Lower leg skin (tissue), 3 donors: ENCODE data around the gene CELF1.

ENCODE experiments used
- POLR2A ChIP-seq, 2 donors: fragments of 450-650 bp; IDR thresholded peaks; one replicate each; pipeline ENCODE4 v1.6.1; 2016 to 2017; ENCODE audit warnings: antibody characterized with exemption in 2 of 2, mild to moderate bottlenecking in 1 of 2, moderate library complexity in 1 of 2
- TF ChIP-seq, protein P1 (sequence below), 3 donors: fragments of 450-650 bp; IDR thresholded peaks; one replicate each; pipeline ENCODE4 v1.5.1; 2016; ENCODE audit warnings: antibody characterized with exemption in 3 of 3, mild to moderate bottlenecking in 3 of 3, moderate library complexity in 2 of 3

DNA sequence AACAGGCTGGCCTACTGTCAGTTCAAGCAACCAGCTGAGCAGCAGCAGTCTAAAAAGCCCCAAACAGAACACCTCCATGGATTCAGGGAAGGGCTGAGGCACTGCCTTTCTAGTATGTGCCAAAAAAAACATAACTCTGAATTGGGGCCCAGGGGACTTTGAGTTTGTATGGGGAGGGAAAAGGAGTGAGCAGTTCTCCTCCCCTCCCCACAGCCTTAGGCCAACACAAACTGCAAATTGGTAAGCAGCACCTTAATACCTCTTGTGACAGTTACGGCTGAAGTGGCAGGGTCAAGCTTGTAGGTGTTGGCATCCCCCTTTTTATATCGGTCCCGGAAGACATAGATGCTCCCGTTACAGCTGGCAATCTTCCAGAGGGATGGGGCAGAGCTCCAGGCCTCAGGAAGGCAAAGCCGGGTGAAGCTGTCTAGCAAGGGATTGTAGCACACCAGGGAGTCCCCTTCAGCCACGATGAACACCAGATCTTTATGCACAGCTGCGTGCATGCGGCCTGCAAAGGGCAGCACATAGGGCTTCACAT, 19.9 kb upstream of the CELF1 start:
- TF ChIP-seq POLR2A (IDR thresholded peaks at IDR 0.05), result no peak
- TF ChIP-seq, protein P1, sequence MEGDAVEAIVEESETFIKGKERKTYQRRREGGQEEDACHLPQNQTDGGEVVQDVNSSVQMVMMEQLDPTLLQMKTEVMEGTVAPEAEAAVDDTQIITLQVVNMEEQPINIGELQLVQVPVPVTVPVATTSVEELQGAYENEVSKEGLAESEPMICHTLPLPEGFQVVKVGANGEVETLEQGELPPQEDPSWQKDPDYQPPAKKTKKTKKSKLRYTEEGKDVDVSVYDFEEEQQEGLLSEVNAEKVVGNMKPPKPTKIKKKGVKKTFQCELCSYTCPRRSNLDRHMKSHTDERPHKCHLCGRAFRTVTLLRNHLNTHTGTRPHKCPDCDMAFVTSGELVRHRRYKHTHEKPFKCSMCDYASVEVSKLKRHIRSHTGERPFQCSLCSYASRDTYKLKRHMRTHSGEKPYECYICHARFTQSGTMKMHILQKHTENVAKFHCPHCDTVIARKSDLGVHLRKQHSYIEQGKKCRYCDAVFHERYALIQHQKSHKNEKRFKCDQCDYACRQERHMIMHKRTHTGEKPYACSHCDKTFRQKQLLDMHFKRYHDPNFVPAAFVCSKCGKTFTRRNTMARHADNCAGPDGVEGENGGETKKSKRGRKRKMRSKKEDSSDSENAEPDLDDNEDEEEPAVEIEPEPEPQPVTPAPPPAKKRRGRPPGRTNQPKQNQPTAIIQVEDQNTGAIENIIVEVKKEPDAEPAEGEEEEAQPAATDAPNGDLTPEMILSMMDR (IDR thresholded peaks at IDR 0.05), result no peak
